ENCODE results near the gene DOCK8. TPM values are rescaled to one million over a fixed set of nuclear protein-coding genes. Genes with fewer than 3 reads are reported as not detected.

Gene DOCK8
- total and polyA plus RNA-seq, 2 of the 13 experiments (the other 11 are each of a cell fraction or from before 2014, with no cell fraction given): 0.28 to 0.38 TPM

- TF ChIP-seq HMGXB4 (CRISPR knock-in tag; IDR thresholded peaks at IDR 0.05; ENCODE audit: borderline replicate concordance in 1 of 2, low read depth in 1 of 2) (no peak), MLLT10 (CRISPR knock-in tag; IDR thresholded peaks at IDR 0.05) (no peak), FOXJ3 (CRISPR knock-in tag; IDR thresholded peaks at IDR 0.05; ENCODE audit: borderline replicate concordance) (no peak), PRDM4 (CRISPR knock-in tag; IDR thresholded peaks at IDR 0.05; ENCODE audit: borderline replicate concordance) (no peak), ZFP36L1 (CRISPR knock-in tag; IDR thresholded peaks at IDR 0.05) (no peak), ZNF34 (CRISPR knock-in tag; IDR thresholded peaks at IDR 0.05; ENCODE audit: borderline replicate concordance) (no peak), ZNF609 (CRISPR knock-in tag; IDR thresholded peaks at IDR 0.05; ENCODE audit: borderline replicate concordance) (no peak), SETDB1 (CRISPR knock-in tag; IDR thresholded peaks at IDR 0.05; ENCODE audit: borderline replicate concordance) (no peak), NFE2L1 (CRISPR knock-in tag; IDR thresholded peaks at IDR 0.05; ENCODE audit: borderline replicate concordance) (no peak), ZNF768 (CRISPR knock-in tag; IDR thresholded peaks at IDR 0.05) (no peak), TBX3 (IDR thresholded peaks at IDR 0.05; ENCODE audit: borderline replicate concordance) (peak; percentile 85; the same call in 1 of the 2 replicates), GABPB1 (CRISPR knock-in tag; IDR thresholded peaks at IDR 0.05) (no peak)
- TF ChIP-seq, protein P1, sequence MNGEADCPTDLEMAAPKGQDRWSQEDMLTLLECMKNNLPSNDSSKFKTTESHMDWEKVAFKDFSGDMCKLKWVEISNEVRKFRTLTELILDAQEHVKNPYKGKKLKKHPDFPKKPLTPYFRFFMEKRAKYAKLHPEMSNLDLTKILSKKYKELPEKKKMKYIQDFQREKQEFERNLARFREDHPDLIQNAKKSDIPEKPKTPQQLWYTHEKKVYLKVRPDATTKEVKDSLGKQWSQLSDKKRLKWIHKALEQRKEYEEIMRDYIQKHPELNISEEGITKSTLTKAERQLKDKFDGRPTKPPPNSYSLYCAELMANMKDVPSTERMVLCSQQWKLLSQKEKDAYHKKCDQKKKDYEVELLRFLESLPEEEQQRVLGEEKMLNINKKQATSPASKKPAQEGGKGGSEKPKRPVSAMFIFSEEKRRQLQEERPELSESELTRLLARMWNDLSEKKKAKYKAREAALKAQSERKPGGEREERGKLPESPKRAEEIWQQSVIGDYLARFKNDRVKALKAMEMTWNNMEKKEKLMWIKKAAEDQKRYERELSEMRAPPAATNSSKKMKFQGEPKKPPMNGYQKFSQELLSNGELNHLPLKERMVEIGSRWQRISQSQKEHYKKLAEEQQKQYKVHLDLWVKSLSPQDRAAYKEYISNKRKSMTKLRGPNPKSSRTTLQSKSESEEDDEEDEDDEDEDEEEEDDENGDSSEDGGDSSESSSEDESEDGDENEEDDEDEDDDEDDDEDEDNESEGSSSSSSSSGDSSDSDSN (CRISPR knock-in tag; IDR thresholded peaks at IDR 0.05): no peak
Measured at GRCh38 chr9:463455-464171, 248.9 kb downstream of the DOCK8 start (continued).
